Breast epithelium (tissue), 4 donors: Measurements from ENCODE around the gene ANKRD11. TPM values are rescaled to one million over a fixed set of nuclear protein-coding genes. Genes with fewer than 3 reads are reported as not detected.

Experiments
- DNase-seq, 2 donors: peaks; one replicate each; pipeline ENCODE4 v3.0.0-alpha.2; 2019; ENCODE audit warnings: low spot score in 2 of 2
- H3K27ac ChIP-seq, 2 donors: fragments of 200-600 bp; sonication (generic) in 1 of 2; one replicate each; pipeline ENCODE4 v1.5.1; 2016 to 2019; ENCODE audit warnings: mild to moderate bottlenecking in 1 of 2
- H3K27me3 ChIP-seq, 2 donors: fragments of 200-600 bp; sonication (generic) in 1 of 2; one replicate each; pipeline versions ENCODE4 v1.5.1 to v1.6.0; 2017 to 2019; ENCODE audit warnings: control low read depth in 1 of 2, mild to moderate bottlenecking in 1 of 2
- H3K36me3 ChIP-seq: fragments of 200-600 bp; one replicate; pipeline ENCODE4 v1.5.1; 2019
- H3K4me1 ChIP-seq, 2 donors: fragments of 200-600 bp; sonication (generic); one replicate each; pipeline ENCODE4 v1.5.1; 2016 to 2019; ENCODE audit warnings: control low read depth in 1 of 2
- H3K4me3 ChIP-seq, 3 donors: fragments of 200-600 bp; sonication (generic); 1 replicate in 2 of 3; 2 replicates in 1 of 3; pipeline ENCODE4 v1.5.1; 2016 to 2019; ENCODE audit warnings: mild to moderate bottlenecking in 3 of 3, moderate library complexity in 2 of 3
- H3K9me3 ChIP-seq, 2 donors: fragments of 200-600 bp; sonication (generic) in 1 of 2; one replicate each; pipeline ENCODE4 v1.5.1; 2016 to 2019; ENCODE audit warnings: control low read depth in 1 of 2
- CTCF ChIP-seq, 3 donors: fragments of 450-650 bp; IDR thresholded peaks; one replicate each; pipeline ENCODE4 v1.5.1; 2016 to 2017; ENCODE audit warnings: antibody characterized with exemption in 3 of 3, mild to moderate bottlenecking in 3 of 3, moderate library complexity in 3 of 3
- POLR2A ChIP-seq: fragments of 450-650 bp; IDR thresholded peaks from one replicate; pipeline ENCODE4 v1.6.1; 2016; ENCODE audit warnings: antibody characterized with exemption, mild to moderate bottlenecking, moderate library complexity
- POLR2AphosphoS5 ChIP-seq, 3 donors: sonication (generic); formaldehyde crosslinking; IDR thresholded peaks; one replicate each; pipeline ENCODE4 v1.6.1; 2017; ENCODE audit warnings: antibody characterized with exemption in 3 of 3
- intact Hi-C: fragments of 100-400 bp; cut with DNase I; formaldehyde crosslinking; loops from one replicate; pipeline ENCODE4 v1.15.1; 2023; ENCODE audit warnings: low total_unique reads
- total RNA-seq, 3 donors: library from RNA; depleted of rRNA; stranded (reverse); fragments of >200 nt; gene quantifications; one replicate each; pipeline ENCODE4 v1.1.0, GENCODE V29; 2016

ANKRD11 gene
- total RNA-seq, 3 donors from 2014 or later, result 64.0 to 79.0 (median 69.2) TPM

- Histone ChIP-seq H3K4me1 (no peaks in the 10 kb centered on the region), H3K27ac (no peak overlapping the region), H3K27me3 (no peaks in the 10 kb centered on the region), H3K9me3 (no peaks in the 10 kb centered on the region), H3K4me3 (no peak overlapping the region), H3K36me3 (peaks cover 6% of the 10 kb centered on the region)
- DNase-seq, result no peak
- intact Hi-C loops, result no loop called here
- TF ChIP-seq CTCF (IDR thresholded peaks at IDR 0.05) (no peak), POLR2AphosphoS5 (IDR thresholded peaks at IDR 0.05) (no peak), POLR2A (no peak)
Observed at GRCh38 chr16:89277049-89277448, 213.3 kb downstream of the ANKRD11 start.

GRCh38 chr16:89275837-89276720, 214.3 kb downstream of the ANKRD11 start:
- no peak overlapping the region for H3K4me3 ChIP-seq
- DNase-seq, result no peak
- TF ChIP-seq POLR2AphosphoS5 (IDR thresholded peaks at IDR 0.05) (no peak), CTCF (IDR thresholded peaks at IDR 0.05) (no peak), POLR2A (no peak)
- intact Hi-C loops, result no loop called here
- H3K4me1 ChIP-seq, result no peaks in the 10 kb centered on the region
- no peak overlapping the region for H3K27ac ChIP-seq
- no peaks in the 10 kb centered on the region for H3K9me3 ChIP-seq
- no peaks in the 10 kb centered on the region for H3K27me3 ChIP-seq
- H3K36me3 ChIP-seq, result peaks cover 6% of the 10 kb centered on the region

DNA sequence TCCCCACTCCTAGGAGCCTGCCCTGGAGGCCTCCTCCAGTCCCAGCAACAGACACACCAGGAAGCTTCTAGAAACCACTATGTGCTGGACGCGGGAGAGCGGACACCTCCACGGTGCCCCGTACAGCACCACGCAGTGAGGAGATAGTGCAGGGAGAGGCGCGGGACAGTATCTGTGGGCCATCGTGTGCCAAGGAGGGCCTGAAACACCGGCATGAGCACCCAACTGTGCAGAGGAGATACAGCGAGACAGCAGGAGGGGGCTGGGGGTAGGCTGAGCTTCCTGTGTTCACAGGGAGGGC, 215.1 kb downstream of the ANKRD11 start:
- intact Hi-C loops, result no loop called here
- H3K9me3 ChIP-seq, result no peaks in the 10 kb centered on the region
- no peak for TF ChIP-seq POLR2AphosphoS5 (IDR thresholded peaks at IDR 0.05)
- peaks cover 6% of the 10 kb centered on the region for H3K36me3 ChIP-seq
- no peak overlapping the region for H3K4me3 ChIP-seq
- H3K4me1 ChIP-seq, result no peaks in the 10 kb centered on the region
- no peak for DNase-seq
- H3K27me3 ChIP-seq, result no peaks in the 10 kb centered on the region
- H3K27ac ChIP-seq, result no peak overlapping the region

DNA sequence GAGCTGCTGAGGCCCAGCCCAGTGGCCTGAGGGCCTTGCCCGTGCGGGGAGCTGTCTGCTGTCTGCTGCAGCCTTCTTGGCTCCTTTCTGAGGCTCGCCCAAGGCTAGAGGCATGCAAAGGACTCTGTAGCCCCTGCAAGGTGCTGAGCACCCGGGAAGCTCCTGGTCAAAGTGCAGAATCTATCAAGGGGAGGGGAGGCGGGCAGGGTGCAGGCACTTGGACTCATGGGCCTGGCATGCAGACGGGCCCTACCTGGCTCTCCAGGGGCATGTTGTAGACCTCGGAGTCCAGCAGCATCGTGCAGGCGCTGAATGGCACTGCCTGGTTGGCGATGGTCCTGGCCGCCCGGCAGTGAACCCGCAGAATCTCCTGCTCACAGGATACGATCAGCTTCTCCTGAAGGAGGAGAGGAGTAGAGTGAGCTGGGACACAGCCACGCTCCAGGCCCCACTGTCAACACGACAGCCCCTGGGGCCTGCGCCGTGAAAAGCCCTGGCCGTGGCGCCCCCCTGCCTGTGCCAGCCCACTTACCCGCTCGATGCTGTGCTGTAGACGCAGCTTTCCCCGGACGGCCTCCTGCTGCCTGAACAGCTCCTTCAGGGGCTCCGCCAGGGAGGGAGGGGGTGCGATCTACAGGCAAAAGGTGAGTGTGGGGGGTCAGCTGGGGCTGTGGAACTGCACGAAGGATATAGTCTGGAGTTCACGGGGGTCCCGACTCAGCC, 215.6 kb downstream of the ANKRD11 start:
- intact Hi-C loops, result no loop called here

More for the DNA sequence above, 215.6 kb downstream of the ANKRD11 start:
- Histone ChIP-seq H3K4me1 (no peaks in the 10 kb centered on the region), H3K36me3 (peaks cover 6% of the 10 kb centered on the region), H3K27ac (no peak overlapping the region), H3K9me3 (no peaks in the 10 kb centered on the region), H3K27me3 (no peaks in the 10 kb centered on the region), H3K4me3 (no peak overlapping the region)
- TF ChIP-seq POLR2A, result no peak
- TF ChIP-seq POLR2AphosphoS5 (IDR thresholded peaks at IDR 0.05), result no peak
- TF ChIP-seq CTCF (IDR thresholded peaks at IDR 0.05), result no peak
- no peak for DNase-seq
